K562 (cell line): ENCODE measurements around the gene SCARF2. TPM values are rescaled to one million over a fixed set of nuclear protein-coding genes. Genes with fewer than 3 reads are reported as not detected.
A peak's percentile ranks its signal among the peaks of the same experiment; 100 is the strongest.

ENCODE experiments used
- ATAC-seq: fragments of 200-7000 bp; cut with Tn5 transposase; 3 replicates; pipeline ENCODE4 v1.9.1; 2020; ENCODE audit warnings: moderate library complexity
- BruUV-seq: library from RNA; stranded (reverse); fragments of 400-500 nt; replicated peaks from 2 replicates; lab custom pipeline; 2021; lab: Mats Ljungman, UMichigan
- CTCF ChIA-PET: fragments of 300-600 bp; formaldehyde crosslinking; extraction: SDS; loops from one replicate; lab custom pipeline; 2021; ENCODE audit warnings: low intra/inter-chr PET ratio; lab: Yijun Ruan, JAX
- POLR2A ChIA-PET: fragments of 300-600, 350-650 bp; sonication (Branson Sonifier 250); formaldehyde crosslinking; extraction: SDS; loops from one replicate; lab custom pipeline; 2021; ENCODE audit warnings: antibody characterized with exemption, inconsistent platforms; lab: Yijun Ruan, JAX
- DNase-seq, 4 experiments: peaks; one replicate each; pipeline versions ENCODE4 v3.0.0 to v3.0.0-alpha.2; 2011 to 2018; ENCODE audit warnings: low spot score in 3 of 4, mixed read lengths in 3 of 4; ENCODE audit errors: extremely low read depth in 1 of 4
- FAIRE-seq: peaks from 2 replicates; lab custom pipeline; 2011; peaks lifted over from hg19 to GRCh38; lab: Jason Lieb, UNC
- H2AFZ ChIP-seq: 2 replicates; pipeline ENCODE4 v1.6.0; 2011; ENCODE audit warnings: low read depth, low read length, control low read depth, inconsistent platforms
- H3K27ac ChIP-seq: fragments of 200-600 bp; 3 replicates; pipeline ENCODE4 v1.8.0; 2011; ENCODE audit warnings: low read depth, mild to moderate bottlenecking, control low read depth, inconsistent platforms, low read length, moderate library complexity, mixed read lengths; ENCODE audit errors: extremely low read depth
- H3K27me3 ChIP-seq, 2 experiments: fragments of 300-600 bp in 1 of 2; 2 replicates in 1 of 2; 3 replicates in 1 of 2; pipeline versions ENCODE4 v1.6.0 to v1.8.0; 2011; ENCODE audit warnings: inconsistent platforms in 2 of 2, low read length in 2 of 2, mild to moderate bottlenecking in 1 of 2, mixed read lengths in 1 of 2, moderate library complexity in 1 of 2; ENCODE audit not compliant: control insufficient read depth in 2 of 2, insufficient read depth in 2 of 2
- H3K36me3 ChIP-seq: fragments of 300-600 bp; 3 replicates; pipeline ENCODE4 v1.8.0; 2011; ENCODE audit warnings: mild to moderate bottlenecking, low read length, inconsistent platforms; ENCODE audit not compliant: control insufficient read depth, insufficient read depth
- H3K4me1 ChIP-seq, 2 experiments: fragments of 200-600 bp in 1 of 2; replicated peaks in 1 of 2; 2 replicates in 1 of 2; 3 replicates in 1 of 2; pipeline versions ENCODE4 v1.5.1 to v1.8.0; 2011; ENCODE audit warnings: inconsistent platforms in 2 of 2, low read length in 2 of 2, mild to moderate bottlenecking in 1 of 2, mixed read lengths in 1 of 2, moderate library complexity in 1 of 2; ENCODE audit not compliant: control insufficient read depth in 2 of 2, insufficient read depth in 2 of 2
- H3K4me2 ChIP-seq: 2 replicates; pipeline ENCODE4 v1.6.1; 2011; ENCODE audit warnings: low read length, control low read depth, inconsistent platforms, mixed read lengths; ENCODE audit not compliant: insufficient read depth
- H3K4me3 ChIP-seq: fragments of 200-600 bp; sonication (generic), shearing (Covaris generic); 2 replicates; pipeline ENCODE4 v1.5.1; 2016; ENCODE audit warnings: control low read depth, inconsistent platforms
- H3K79me2 ChIP-seq: fragments of 200-600 bp; 3 replicates; pipeline ENCODE4 v1.8.0; 2011; ENCODE audit warnings: low read length, inconsistent platforms; ENCODE audit not compliant: control insufficient read depth, insufficient read depth
- H3K9ac ChIP-seq, 2 experiments: 2 replicates each; pipeline versions ENCODE4 v1.6.0 to v1.6.1; 2011; ENCODE audit warnings: low read depth in 2 of 2, low read length in 2 of 2, control low read depth in 1 of 2, inconsistent platforms in 1 of 2, mild to moderate bottlenecking in 1 of 2, mixed read lengths in 1 of 2; ENCODE audit not compliant: insufficient read depth in 1 of 2
- H3K9me1 ChIP-seq: one replicate; pipeline ENCODE4 v1.6.0; 2011; ENCODE audit warnings: inconsistent platforms, mild to moderate bottlenecking, low read length, moderate library complexity; ENCODE audit not compliant: control insufficient read depth, insufficient read depth
- H3K9me3 ChIP-seq: replicated peaks from 2 replicates; pipeline ENCODE4 v1.5.1; 2011; ENCODE audit warnings: low read depth, low read length, inconsistent platforms; ENCODE audit not compliant: control insufficient read depth, insufficient read depth
- H4K20me1 ChIP-seq: replicated peaks from 2 replicates; pipeline ENCODE4 v1.6.1; 2011; ENCODE audit warnings: low read length, inconsistent platforms, mixed read lengths; ENCODE audit not compliant: control insufficient read depth, insufficient read depth
- BCLAF1 ChIP-seq, 2 experiments: fragments of 450-650 bp in 1 of 2; IDR thresholded peaks; 2 replicates each; pipeline ENCODE4 v1.6.1; 2011 to 2017; ENCODE audit warnings: low read depth in 2 of 2, antibody characterized with exemption in 1 of 2, borderline replicate concordance in 1 of 2, low read length in 1 of 2, mild to moderate bottlenecking in 1 of 2, mixed read lengths in 1 of 2; ENCODE audit not compliant: control insufficient read depth in 1 of 2
- ELF4 ChIP-seq: fragments of 450-650 bp; formaldehyde crosslinking; IDR thresholded peaks from 2 replicates; pipeline ENCODE4 v1.4.0; 2022; ENCODE audit warnings: missing genetic modification characterization
- ETV5 ChIP-seq: sonication (generic); formaldehyde crosslinking; IDR thresholded peaks from 2 replicates; pipeline ENCODE4 v1.4.0; 2020; ENCODE audit warnings: low read depth, mild to moderate bottlenecking, missing genetic modification reagents
- FOXA3 ChIP-seq, 2 experiments: fragments of 450-650 bp in 1 of 2; sonication (generic) in 1 of 2; formaldehyde crosslinking; IDR thresholded peaks in 1 of 2; conservative IDR thresholded peaks in 1 of 2; 2 replicates each; pipeline versions ENCODE4 v1.4.0 to v1.8.0; 2020 to 2022; ENCODE audit warnings: mild to moderate bottlenecking in 2 of 2, missing genetic modification reagents in 1 of 2
- NR2C1 ChIP-seq, 2 experiments: fragments of 450-650 bp; IDR thresholded peaks; 2 replicates each; pipeline ENCODE4 v1.6.1; 2017; ENCODE audit warnings: mild to moderate bottlenecking in 2 of 2, antibody characterized with exemption in 1 of 2, inconsistent platforms in 1 of 2, missing compliant biosample characterization in 1 of 2, missing genetic modification characterization in 1 of 2
- PTTG1 ChIP-seq: fragments of 450-650 bp; IDR thresholded peaks from 2 replicates; pipeline ENCODE4 v1.6.1; 2016; ENCODE audit warnings: low read depth, mild to moderate bottlenecking, missing genetic modification characterization, missing compliant biosample characterization
- RBM14 ChIP-seq: fragments of 200-400 bp; formaldehyde crosslinking; IDR thresholded peaks from 2 replicates; pipeline ENCODE4 v1.6.1; 2018; ENCODE audit warnings: low read depth, mild to moderate bottlenecking, low read length, moderate library complexity, borderline replicate concordance; ENCODE audit not compliant: insufficient read depth
- STAT6 ChIP-seq: sonication (generic); formaldehyde crosslinking; IDR thresholded peaks from 2 replicates; pipeline ENCODE4 v1.8.1; 2023; ENCODE audit warnings: mild to moderate bottlenecking, missing genetic modification reagents
- TFAM ChIP-seq: fragments of 250-450 bp; sonication (Bioruptor Pico); conservative IDR thresholded peaks from 2 replicates; pipeline ENCODE4 v1.5.0; 2021; ENCODE audit warnings: mild to moderate bottlenecking, moderate library complexity
- YBX1 ChIP-seq: fragments of 450-650 bp; IDR thresholded peaks from 2 replicates; pipeline ENCODE4 v1.7.1; 2016; ENCODE audit warnings: mild to moderate bottlenecking
- ZEB2 ChIP-seq: fragments of 450-650 bp; IDR thresholded peaks from 2 replicates; pipeline ENCODE4 v1.6.1; 2016
- ZNF436 ChIP-seq: fragments of 250-450, 450-650 bp; sonication (Bioruptor Pico); formaldehyde crosslinking; IDR thresholded peaks from 2 replicates; pipeline ENCODE4 v1.7.0; 2020; ENCODE audit warnings: mild to moderate bottlenecking
- ZNF707 ChIP-seq: fragments of 250-450 bp; sonication (Bioruptor Pico); conservative IDR thresholded peaks from 2 replicates; pipeline ENCODE4 v1.8.0; 2022; ENCODE audit warnings: inconsistent platforms, mild to moderate bottlenecking, moderate library complexity
- ZNF785 ChIP-seq: fragments of 250-450 bp; sonication (Bioruptor Pico); IDR thresholded peaks from 2 replicates; pipeline ENCODE4 v1.4.0; 2020; ENCODE audit warnings: mild to moderate bottlenecking
- WGBS: fragments of 100-300 bp; shearing (Covaris generic); methylation state at CpG from one replicate; pipeline ENCODE4 v1.1.6; 2016; ENCODE audit warnings: low coverage, mixed read lengths; ENCODE audit not compliant: insufficient coverage; ENCODE audit errors: missing lambda C conversion rate; 5-methylcytosine and 5-hydroxymethylcytosine counted together
- in situ Hi-C: fragments of 300-500 bp; cut with MboI; formaldehyde crosslinking; loops from 4 replicates; pipeline ENCODE4 v1.15.0; 2018; ENCODE audit warnings: inconsistent platforms, mixed read lengths
- intact Hi-C: fragments of 100-400 bp; cut with micrococcal nuclease; formaldehyde crosslinking; loops from 2 replicates; pipeline ENCODE4 v1.14.2; 2022
- polyA plus RNA-seq, 8 experiments: library from polyadenylated mRNA; depleted of rRNA in 4 of 8; stranded (reverse) in 5 of 8; unstranded in 3 of 8; fragments of >200 nt; fragmentation: Nextera tagmentation in 2 of 8; fragmentation: Illumina TruSeq in 1 of 8; extraction: Ambion mirVana in 2 of 8; extraction: Trizol in 1 of 8; gene quantifications; 2 replicates each; pipeline versions ENCODE4 v1.2.1 to v1.2.3, GENCODE V29; 2011 to 2014; ENCODE audit warnings: inconsistent platforms in 1 of 8, missing spikeins in 1 of 8
- total RNA-seq, 7 experiments: library from RNA; depleted of rRNA in 6 of 7; stranded (reverse); fragments of >200 nt in 6 of 7; fragmentation: Illumina TruSeq in 2 of 7; extraction: Trizol in 2 of 7; gene quantifications; 2 replicates each; pipeline versions ENCODE4 v1.2.1 to v1.2.3, GENCODE V29; 2011 to 2021; ENCODE audit warnings: low replicate concordance in 1 of 7

SCARF2 gene
- total and polyA plus RNA-seq, 9 of the 15 experiments (the other 6 are each of a cell fraction or from before 2014, with no cell fraction given) = 0.06 to 0.32 (median 0.21) TPM; not detected in 5

GRCh38 chr22:20421507-20421874, 16.1 kb downstream of the SCARF2 start:
- H3K9me3 ChIP-seq = no peaks in the 10 kb centered on the region
- no peaks in the 10 kb centered on the region for H3K9me1 ChIP-seq
- CTCF ChIA-PET = interaction anchor here (4.3 to 5.9 kb wide), 2 partner anchors 33 to 74 kb away, joined by 59 to 195 read pairs; partner anchors contain the start of gene KLHL22
- H4K20me1 ChIP-seq = peaks cover 18% of the 10 kb centered on the region
- no peak overlapping the region for H2AFZ ChIP-seq
- no peak overlapping the region for H3K27ac ChIP-seq
- WGBS = 19% methylated on average over 7 of the region's 7 CpGs
- no peak for ATAC-seq
- no peaks in the 10 kb centered on the region for H3K79me2 ChIP-seq
- H3K36me3 ChIP-seq = no peaks in the 10 kb centered on the region
- intact Hi-C loops (no loop called here), in situ Hi-C loops (loop anchor here (5.0 to 25.0 kb wide), 3 partner anchors 36 to 1884 kb away; partner anchors contain the start of gene TMEM191B)
- no peak overlapping the region for H3K9ac ChIP-seq
- H3K4me2 ChIP-seq = no peak overlapping the region
- peaks cover 28 to 49% of the 10 kb centered on the region in 2 experiments; a peak in 4 of 5 replicates for H3K27me3 ChIP-seq
- peaks cover 0 to 44% of the 10 kb centered on the region in 2 experiments; a peak in 3 of 5 replicates for H3K4me1 ChIP-seq
- no peak overlapping the region for H3K4me3 ChIP-seq
- FAIRE-seq = no peak
- POLR2A ChIA-PET = interaction anchor here (0.7 to 1.5 kb wide), 6 partner anchors 9 to 1200 kb away, joined by 3 to 7 read pairs (median 3); no protein-coding TSS in a partner anchor
- BruUV-seq = no TSS peak
- no peak for DNase-seq
- no peak for TF ChIP-seq PTTG1 (tag)
- no peak for TF ChIP-seq ZNF436 (CRISPR knock-in tag)
- TF ChIP-seq STAT6 (CRISPR knock-in tag) = 0 out of 2 replicates have a peak, but pooled peaks have one; percentile 40
- peak; percentile 80; the same call in 1 of the 2 replicates for TF ChIP-seq YBX1
- TF ChIP-seq ZEB2 = peak; percentile 53; the same call in 1 of the 2 replicates
- TF ChIP-seq BCLAF1 (IDR thresholded peaks at IDR 0.05; ENCODE audit: borderline replicate concordance in 1 of 2, control insufficient read depth in 1 of 2, low read depth in 2 of 2, low read length in 1 of 2) = peak in 1 of 2 experiments; percentile 76; a peak in 1 of 4 replicates
- TF ChIP-seq ELF4 (CRISPR knock-in tag) = peak; percentile 83; the same call in 1 of the 2 replicates
- TF ChIP-seq RBM14 = no peak
- TF ChIP-seq ZNF707 = no peak
- TF ChIP-seq NR2C1 (IDR thresholded peaks at IDR 0.05) = no peak
- no peak for TF ChIP-seq NR2C1 (tag; IDR thresholded peaks at IDR 0.05)
- TF ChIP-seq FOXA3 (CRISPR knock-in tag; conservative IDR thresholded peaks at IDR 0.05 in 1 of 2, IDR thresholded peaks at IDR 0.05 in 1 of 2) = 0 out of 4 replicates have a peak, but pooled peaks of 1 of the 2 experiments have one; percentile 49
- no peak for TF ChIP-seq ZNF785 (CRISPR knock-in tag)
- no peak for TF ChIP-seq TFAM (CRISPR knock-in tag)
- no peak for TF ChIP-seq ETV5 (CRISPR knock-in tag)
